ENCODE data around the gene KRT36. TPM values are rescaled to one million over a fixed set of nuclear protein-coding genes. Genes with fewer than 3 reads are reported as not detected.

KRT36 gene
- total RNA-seq, 1 experiment from 2014 or later = not detected

DNA sequence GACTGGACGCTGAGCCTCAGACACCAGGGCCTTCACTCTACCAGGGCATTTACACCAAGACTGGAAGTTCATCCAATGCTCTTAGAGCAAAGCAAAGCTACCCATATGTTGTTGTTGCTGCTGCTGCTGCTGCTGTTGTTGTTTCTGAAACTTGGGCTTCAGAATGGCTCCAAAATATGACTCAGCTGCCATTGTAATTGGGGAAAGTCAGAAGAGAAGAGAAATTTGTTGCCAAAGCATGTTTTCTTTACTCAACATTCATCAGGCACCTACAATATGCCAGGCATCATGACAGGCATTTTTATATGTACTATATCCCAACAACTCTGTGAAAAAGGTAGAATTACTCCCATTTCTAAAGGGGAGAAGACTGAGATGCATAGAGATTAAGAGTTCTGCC is 34.5 kb downstream of the KRT36 start:
- no peaks in the 10 kb centered on the region for H3K4me1 ChIP-seq
- H3K9me3 ChIP-seq (replicated peaks) = 0 out of 2 replicates have a peak, but pooled peaks cover 4% of the 10 kb centered on the region
- H3K36me3 ChIP-seq = no peaks in the 10 kb centered on the region
- H3K27me3 ChIP-seq = no peaks in the 10 kb centered on the region
- H3K27ac ChIP-seq = no peak overlapping the region
- DNase-seq = no peak
- H3K4me3 ChIP-seq = no peak overlapping the region

GRCh38 chr17:41453066-41453465 is 36.6 kb downstream of the KRT36 start:
- Histone ChIP-seq H3K36me3 (no peaks in the 10 kb centered on the region), H3K27ac (no peak overlapping the region), H3K27me3 (no peaks in the 10 kb centered on the region), H3K4me1 (no peaks in the 10 kb centered on the region), H3K4me3 (no peak overlapping the region), H3K9me3 (replicated peaks) (0 out of 2 replicates have a peak, but pooled peaks cover 4% of the 10 kb centered on the region)
- no peak for DNase-seq

GRCh38 chr17:41452281-41452680 is 37.4 kb downstream of the KRT36 start:
- H3K27me3 ChIP-seq = no peaks in the 10 kb centered on the region
- H3K4me1 ChIP-seq = no peaks in the 10 kb centered on the region
- H3K9me3 ChIP-seq (replicated peaks) = 0 out of 2 replicates have a peak, but pooled peaks cover 4% of the 10 kb centered on the region
- H3K27ac ChIP-seq = no peak overlapping the region
- no peak for DNase-seq
- no peaks in the 10 kb centered on the region for H3K36me3 ChIP-seq
- no peak overlapping the region for H3K4me3 ChIP-seq

GRCh38 chr17:41451154-41451728 is 38.5 kb downstream of the KRT36 start:
- H3K27ac ChIP-seq = no peak overlapping the region
- no peak for DNase-seq
- 0 out of 2 replicates have a peak, but pooled peaks cover 4% of the 10 kb centered on the region for H3K9me3 ChIP-seq (replicated peaks)

GRCh38 chr17:41449008-41449407 is 40.7 kb downstream of the KRT36 start:
- no peak for DNase-seq
- Histone ChIP-seq H3K27ac (no peak overlapping the region), H3K4me1 (no peaks in the 10 kb centered on the region), H3K27me3 (no peaks in the 10 kb centered on the region), H3K9me3 (replicated peaks) (0 out of 2 replicates have a peak, but pooled peaks cover 4% of the 10 kb centered on the region), H3K4me3 (no peak overlapping the region), H3K36me3 (no peaks in the 10 kb centered on the region)

More at GRCh38 chr17:41451154-41451728, 38.5 kb downstream of the KRT36 start:
- Histone ChIP-seq H3K27me3 (no peaks in the 10 kb centered on the region), H3K4me3 (no peak overlapping the region), H3K36me3 (no peaks in the 10 kb centered on the region), H3K4me1 (no peaks in the 10 kb centered on the region)

DNA sequence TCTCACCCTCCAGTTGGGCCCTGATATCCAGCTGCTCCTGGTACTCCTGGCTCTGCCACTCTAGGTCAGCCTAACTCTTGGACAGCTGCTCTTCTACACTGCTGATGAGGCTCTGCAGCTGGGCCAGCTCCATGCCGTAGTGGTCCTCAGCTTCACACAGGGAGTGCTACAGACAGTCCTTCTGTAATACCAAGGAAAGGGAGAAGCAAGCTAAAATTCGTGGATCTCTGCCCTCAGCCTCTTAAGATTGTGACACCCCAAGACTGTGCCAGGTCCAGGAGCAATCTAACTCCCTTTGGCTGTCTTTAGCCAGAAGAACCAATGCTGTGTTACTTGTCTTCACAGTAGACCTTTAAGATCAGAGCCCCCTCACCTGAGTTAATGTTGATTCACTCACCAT is 41.2 kb downstream of the KRT36 start:
- Histone ChIP-seq H3K9me3 (replicated peaks) (0 out of 2 replicates have a peak, but pooled peaks cover 4% of the 10 kb centered on the region), H3K27me3 (no peaks in the 10 kb centered on the region), H3K4me1 (no peaks in the 10 kb centered on the region), H3K27ac (no peak overlapping the region), H3K4me3 (no peak overlapping the region), H3K36me3 (no peaks in the 10 kb centered on the region)
- DNase-seq = peak in 1 of 2 experiments; percentile 11

DNA sequence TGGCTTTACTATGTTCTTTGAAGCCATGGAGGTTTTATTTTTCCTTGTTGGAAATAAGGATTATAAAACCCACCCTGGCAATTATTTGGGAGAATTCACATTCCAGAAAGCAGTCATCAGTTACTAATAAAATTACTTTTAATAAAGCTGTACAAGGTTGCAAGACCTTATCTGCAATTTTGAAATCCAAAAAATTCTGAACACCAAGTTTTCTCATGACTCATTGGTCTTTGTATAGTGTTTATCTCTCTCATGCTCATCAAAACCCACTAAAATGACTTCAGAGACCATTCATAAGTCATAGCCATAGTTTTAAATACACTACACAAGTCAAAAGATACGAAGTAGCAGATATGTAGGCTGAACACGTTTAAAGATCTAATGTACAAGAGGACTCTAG is 42.9 kb downstream of the KRT36 start:
- Histone ChIP-seq H3K9me3 (replicated peaks) (0 out of 2 replicates have a peak, but pooled peaks cover 4% of the 10 kb centered on the region), H3K27ac (no peak overlapping the region)
- DNase-seq = no peak

GRCh38 chr17:41444640-41445039 is 45.1 kb downstream of the KRT36 start:
- Histone ChIP-seq H3K9me3 (replicated peaks) (no peaks in the 10 kb centered on the region), H3K36me3 (no peaks in the 10 kb centered on the region), H3K4me1 (no peaks in the 10 kb centered on the region), H3K4me3 (no peak overlapping the region), H3K27ac (no peak overlapping the region), H3K27me3 (no peaks in the 10 kb centered on the region)
- no peak for DNase-seq

More for the DNA sequence above, 42.9 kb downstream of the KRT36 start:
- Histone ChIP-seq H3K27me3 (no peaks in the 10 kb centered on the region), H3K4me3 (no peak overlapping the region), H3K36me3 (no peaks in the 10 kb centered on the region), H3K4me1 (no peaks in the 10 kb centered on the region)

DNA sequence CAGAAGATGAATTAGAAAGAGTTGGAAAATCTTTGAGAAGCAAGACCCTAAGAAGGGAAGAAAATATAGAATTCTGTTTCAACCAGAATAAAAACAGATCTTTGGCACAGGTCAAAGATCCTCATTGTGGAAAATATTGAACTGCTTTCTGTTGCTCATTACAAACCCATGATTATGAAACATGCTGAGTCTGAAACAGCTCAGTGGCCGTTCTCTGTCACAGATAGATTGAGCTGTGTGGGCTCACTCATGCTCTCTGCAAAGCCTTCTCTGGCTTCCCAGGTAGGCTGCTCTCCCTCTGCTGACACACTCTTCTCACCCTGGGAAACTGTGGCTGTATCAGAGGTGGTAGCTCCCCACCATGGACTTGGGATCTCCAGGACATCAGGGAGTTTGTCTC is 45.5 kb downstream of the KRT36 start:
- no peaks in the 10 kb centered on the region for H3K9me3 ChIP-seq (replicated peaks)
- DNase-seq = no peak
- H3K27me3 ChIP-seq = no peaks in the 10 kb centered on the region

GRCh38 chr17:41442739-41443138 is 47.0 kb downstream of the KRT36 start:
- H3K27ac ChIP-seq = no peak overlapping the region
- no peak for DNase-seq
- H3K9me3 ChIP-seq (replicated peaks) = no peaks in the 10 kb centered on the region
- H3K4me3 ChIP-seq = no peak overlapping the region
- no peaks in the 10 kb centered on the region for H3K4me1 ChIP-seq
- H3K27me3 ChIP-seq = no peaks in the 10 kb centered on the region
- no peaks in the 10 kb centered on the region for H3K36me3 ChIP-seq

More for the DNA sequence above, 45.5 kb downstream of the KRT36 start:
- H3K27ac ChIP-seq = no peak overlapping the region
- H3K4me3 ChIP-seq = no peak overlapping the region
- no peaks in the 10 kb centered on the region for H3K4me1 ChIP-seq
- H3K36me3 ChIP-seq = no peaks in the 10 kb centered on the region

DNA sequence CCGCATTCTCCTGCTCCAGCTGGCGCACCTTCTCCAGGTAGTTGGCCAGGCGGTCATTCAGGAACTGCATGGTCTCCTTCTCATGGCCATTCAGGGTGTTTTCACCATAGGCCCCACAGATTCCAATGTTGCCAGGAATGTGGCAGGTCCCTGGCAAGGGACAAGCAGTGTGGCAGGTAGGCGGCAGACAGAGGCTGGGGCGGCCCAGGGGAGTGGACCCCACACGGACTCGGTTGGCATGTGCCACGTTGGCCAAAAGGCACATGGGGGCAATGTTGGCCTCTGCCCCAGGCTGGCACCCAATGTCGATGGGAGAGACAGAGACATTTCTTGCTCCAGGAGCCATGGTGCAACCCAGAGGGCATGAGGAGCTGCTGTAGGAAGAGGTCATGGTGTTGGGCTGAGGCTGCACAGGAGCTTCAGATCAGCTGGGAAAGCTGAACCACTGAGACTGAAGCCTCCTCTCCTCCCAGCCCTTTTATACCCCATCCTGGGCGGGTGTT is 49.1 kb downstream of the KRT36 start, which contains the start of gene KRT38:
Gene KRT38 (minus strand): TSS at position 453 of the 503 bp plus-strand sequence. CDS start 62 bp downstream, at position 391.
- Histone ChIP-seq H3K4me1 (no peaks in the 10 kb centered on the region), H3K4me3 (no peak within 1 kb of the TSS), H3K9me3 (replicated peaks) (no peaks in the 10 kb centered on the region), H3K36me3 (no peaks in the 10 kb centered on the region), H3K27ac (no peak within 1 kb of the TSS), H3K27me3 (no peaks in the 10 kb centered on the region)
- no peak for DNase-seq

GRCh38 chr17:41439375-41439774 is 50.3 kb downstream of the KRT36 start:
- Histone ChIP-seq H3K4me1 (no peaks in the 10 kb centered on the region), H3K9me3 (replicated peaks) (no peaks in the 10 kb centered on the region), H3K4me3 (no peak overlapping the region), H3K27me3 (no peaks in the 10 kb centered on the region), H3K27ac (no peak overlapping the region), H3K36me3 (no peaks in the 10 kb centered on the region)
- DNase-seq = no peak

GRCh38 chr17:41437769-41438168 is 51.9 kb downstream of the KRT36 start:
- Histone ChIP-seq H3K4me1 (no peaks in the 10 kb centered on the region), H3K27ac (no peak overlapping the region), H3K4me3 (no peak overlapping the region), H3K36me3 (no peaks in the 10 kb centered on the region), H3K27me3 (no peaks in the 10 kb centered on the region), H3K9me3 (replicated peaks) (no peaks in the 10 kb centered on the region)
- no peak for DNase-seq

DNA sequence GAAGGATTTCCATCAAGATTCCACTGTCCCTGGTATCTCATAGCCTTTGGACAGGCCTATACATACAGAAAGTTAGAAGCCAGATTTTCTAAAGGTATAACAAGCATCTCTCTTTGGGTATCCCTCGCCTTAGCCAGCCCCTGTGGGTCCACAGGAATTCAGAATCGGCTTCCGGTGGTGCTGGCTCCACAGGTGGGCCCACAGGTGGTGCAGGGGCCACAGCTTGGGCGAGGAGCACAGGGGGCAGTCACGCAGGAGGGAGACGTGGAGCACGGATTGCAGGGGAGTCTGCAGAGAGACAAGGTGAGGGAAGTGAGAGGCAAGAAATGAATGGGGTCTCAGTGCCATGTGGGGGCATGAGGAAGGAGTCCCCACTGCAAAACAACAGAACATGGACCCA is 52.5 kb downstream of the KRT36 start:
- no peak overlapping the region for H3K27ac ChIP-seq
- no peaks in the 10 kb centered on the region for H3K9me3 ChIP-seq (replicated peaks)
- H3K4me3 ChIP-seq = no peak overlapping the region
- H3K36me3 ChIP-seq = no peaks in the 10 kb centered on the region
- H3K27me3 ChIP-seq = no peaks in the 10 kb centered on the region
- DNase-seq = no peak
- H3K4me1 ChIP-seq = no peaks in the 10 kb centered on the region

Data from SJCRH30 (cell line).